HG02798 (cell line): ENCODE data around the gene PLCL1.

Source experiments
- ATAC-seq: cut with Tn5 transposase; IDR thresholded peaks from one replicate; pipeline ENCODE4 v1.9.1; 2021; ENCODE audit warnings: mild to moderate bottlenecking; ENCODE audit not compliant: unreplicated experiment, poor library complexity

Gene PLCL1

DNA sequence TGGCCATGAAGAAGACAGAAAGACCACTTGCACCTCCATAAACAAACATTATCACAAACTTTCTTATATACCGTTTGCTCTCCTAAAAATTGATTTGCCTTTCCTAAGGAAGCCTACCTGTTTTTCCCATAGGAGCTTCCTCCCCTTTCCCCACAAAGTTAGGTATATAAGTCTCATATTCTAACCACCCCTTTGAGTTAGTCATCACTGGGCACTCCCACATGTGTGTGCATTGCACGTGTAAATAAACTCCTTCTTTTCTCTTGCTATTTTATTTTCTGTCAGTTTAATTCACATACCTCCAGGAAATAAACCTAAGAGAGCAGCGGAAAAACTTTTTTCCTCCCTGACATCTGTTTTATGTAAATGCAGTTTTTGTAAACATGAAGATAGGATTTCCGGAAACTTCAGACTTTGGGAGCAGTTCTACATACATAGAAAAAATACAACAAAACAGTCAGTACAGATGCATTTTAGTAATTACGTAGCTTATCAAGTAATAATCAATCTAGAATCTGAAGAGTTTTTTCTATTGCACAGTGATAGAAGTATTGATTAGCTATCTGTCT is 46.6 kb downstream of the PLCL1 start:
- no peak for ATAC-seq

DNA sequence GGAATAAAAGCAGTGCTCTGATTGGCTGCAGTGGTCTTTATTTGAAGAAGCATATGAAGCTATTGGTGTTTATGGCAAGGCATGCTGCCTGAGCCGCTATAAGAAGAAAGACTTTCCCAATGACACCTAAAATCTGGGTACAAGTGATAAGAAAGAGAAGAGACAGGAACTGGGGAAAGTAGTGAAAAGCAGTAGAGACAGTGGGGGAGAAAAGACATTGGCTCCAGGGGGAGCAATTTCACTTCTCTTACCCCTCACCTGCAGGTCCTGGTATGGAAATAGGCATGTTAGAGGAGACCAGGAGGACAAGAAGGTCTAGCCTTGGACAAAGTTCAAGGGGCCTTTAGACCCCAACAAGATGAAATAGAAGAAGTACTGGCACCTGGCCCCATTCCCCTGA is 47.1 kb downstream of the PLCL1 start:
- no peak for ATAC-seq

DNA sequence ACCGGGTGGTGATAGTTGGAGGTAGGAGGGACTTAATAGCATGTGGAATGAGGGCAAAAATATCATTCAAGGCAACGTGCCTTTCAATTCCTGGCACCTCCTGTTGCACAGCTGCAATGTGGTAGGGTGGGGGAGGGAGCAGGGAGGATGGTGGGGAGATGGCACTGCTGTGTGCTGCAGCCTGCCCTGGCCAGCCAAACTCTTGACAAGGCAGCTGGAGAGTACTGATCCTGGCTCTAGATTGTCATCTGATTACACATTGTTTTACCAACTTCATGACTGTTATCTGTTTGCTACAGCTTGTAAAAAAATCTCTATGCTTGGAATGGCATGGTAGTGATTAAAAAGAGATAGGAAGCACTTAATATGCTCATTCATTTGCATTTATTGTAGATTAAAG is 47.7 kb downstream of the PLCL1 start:
- no peak for ATAC-seq

DNA sequence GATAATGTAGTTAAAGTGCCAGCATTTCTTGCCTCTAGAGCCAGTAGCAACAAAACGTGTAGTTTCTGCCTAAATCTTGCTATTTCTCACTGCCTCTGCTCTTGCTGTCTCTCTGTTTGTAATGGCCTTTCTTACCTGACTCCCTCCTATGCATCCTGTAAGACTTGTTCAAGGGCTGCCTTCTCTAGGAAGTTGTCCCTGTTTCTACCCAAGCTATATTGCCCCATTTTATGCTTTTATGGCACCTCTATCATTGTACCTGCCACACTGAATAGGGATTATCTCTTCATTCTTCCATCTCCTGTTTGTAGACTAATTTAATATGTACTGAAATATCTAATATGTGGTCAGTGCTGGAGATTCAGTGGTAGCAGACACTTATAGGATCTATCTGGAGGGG is 49.2 kb downstream of the PLCL1 start:
- ATAC-seq = no peak

DNA sequence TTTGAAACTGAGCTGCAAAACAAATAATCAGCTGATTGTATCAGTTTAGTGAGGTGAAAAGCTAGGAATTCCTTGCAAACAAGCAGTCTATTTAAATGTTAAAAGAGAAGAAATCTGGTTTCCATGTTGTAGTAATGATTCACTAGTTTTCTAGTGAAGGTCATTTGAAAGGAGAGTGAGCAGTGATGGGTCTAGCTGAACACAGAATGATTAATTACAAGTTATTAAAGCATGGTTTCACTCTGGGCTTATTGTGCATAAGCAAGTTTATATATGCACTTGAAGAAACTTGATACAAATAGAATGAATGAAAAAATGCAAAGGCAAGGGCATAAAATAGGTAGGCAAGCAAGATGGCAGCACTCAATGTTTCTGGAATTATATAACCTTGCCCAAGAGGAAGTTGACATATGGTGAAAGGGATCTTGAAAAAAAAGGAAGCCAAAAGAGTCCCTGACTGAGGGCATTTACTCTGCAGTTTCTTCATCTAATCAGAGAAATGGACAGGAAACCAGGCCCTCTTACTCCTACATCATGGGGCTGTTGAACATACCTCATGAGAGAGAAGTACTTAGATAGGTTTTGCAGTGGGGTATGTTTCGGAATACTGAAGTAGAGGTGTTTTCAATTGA is 53.2 kb downstream of the PLCL1 start:
- no peak for ATAC-seq

DNA sequence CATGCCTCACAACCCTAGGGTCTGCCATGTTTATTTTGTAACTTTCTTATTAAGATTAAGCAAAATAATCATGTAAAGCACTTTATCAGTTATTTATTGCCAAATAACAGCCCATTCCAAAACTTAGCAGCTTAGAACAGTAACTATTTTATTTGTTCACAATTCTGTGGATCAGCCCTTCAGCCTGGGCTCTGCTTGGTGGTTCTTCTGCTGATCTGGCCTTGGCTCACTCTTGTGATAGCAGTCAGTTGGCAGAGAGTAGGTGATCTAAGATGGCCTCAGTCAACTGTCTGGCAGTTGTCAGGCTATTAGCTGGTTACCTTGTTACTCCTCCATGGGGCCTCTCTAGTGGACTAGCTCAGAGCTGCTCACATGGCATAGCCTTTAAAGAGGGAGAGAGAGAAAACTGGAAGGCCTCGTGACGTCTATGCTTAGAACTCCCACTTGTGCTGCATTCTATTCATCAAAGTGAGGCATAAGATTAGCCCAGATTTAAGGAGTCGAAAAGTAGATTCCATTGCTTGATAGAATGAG is 54.3 kb downstream of the PLCL1 start:
- ATAC-seq = no peak

DNA sequence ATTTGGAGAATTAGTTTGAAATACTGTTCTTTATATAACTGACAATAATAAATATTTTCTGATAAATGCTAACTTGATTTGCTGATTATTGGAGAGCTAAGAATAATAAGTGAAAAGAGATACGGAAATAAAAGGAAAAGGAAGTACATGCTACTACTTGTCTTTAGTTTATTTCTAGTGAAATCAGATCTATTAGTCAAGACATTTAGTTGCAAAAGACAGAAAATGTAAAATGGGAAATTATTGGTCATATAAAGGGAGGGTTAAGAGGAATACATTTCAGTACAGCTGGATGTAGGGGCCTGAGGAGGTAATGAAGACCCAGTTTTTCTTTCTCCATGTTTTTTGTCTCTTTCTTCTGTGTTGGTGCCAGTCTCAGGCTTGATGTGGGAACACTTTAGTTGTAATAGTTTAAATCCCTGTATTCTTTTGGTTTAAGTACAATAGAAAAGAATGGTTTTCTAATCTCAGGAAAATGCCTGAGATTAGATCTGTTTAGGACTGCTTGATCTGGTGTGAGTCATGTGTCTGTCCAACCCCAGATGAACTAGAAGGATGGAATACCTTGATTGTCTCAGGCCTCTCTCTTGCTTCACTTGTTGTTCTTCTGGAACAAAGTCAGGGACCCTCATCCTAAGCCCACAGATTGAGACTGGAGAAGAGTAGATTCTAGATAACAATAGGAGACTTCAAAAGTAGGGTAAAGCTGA is 58.0 kb downstream of the PLCL1 start:
- ATAC-seq = no peak

DNA sequence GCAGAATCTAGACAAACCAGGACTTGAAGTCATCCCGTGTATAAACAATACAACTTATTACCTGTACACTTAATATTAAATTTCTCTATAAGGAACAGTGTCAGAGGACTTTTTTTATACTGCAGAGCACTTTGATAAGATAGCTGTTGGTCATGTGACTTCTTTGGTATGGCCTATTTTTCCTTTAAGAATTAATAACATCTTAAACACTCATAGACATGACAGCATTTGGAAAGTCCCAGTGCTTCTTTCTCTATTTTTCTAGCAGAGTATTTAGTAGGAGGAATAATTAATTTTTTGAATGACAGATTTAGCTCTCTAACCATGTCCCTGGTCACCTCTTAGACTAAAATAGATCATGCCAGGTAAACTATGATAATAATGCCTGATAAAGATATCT is 59.4 kb downstream of the PLCL1 start:
- no peak for ATAC-seq

DNA sequence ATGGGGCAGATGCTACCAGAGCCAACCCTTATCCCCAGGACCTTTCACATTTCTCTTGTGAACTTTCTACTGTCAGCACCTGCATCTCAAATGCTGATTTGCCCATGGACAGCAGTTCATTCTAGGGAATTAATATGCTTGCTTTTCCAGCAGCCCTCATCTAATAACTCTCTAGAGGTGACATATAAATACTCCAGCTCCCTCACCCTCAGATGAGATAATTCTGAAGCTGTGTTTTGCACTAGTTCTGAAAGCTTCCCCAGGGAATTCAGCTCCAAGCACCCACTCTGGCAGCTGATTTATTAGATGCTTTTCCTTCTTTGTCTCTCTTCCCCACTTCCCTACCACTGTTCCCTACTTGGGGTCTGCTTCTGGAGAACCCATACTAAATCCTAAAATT is 62.1 kb downstream of the PLCL1 start:
- ATAC-seq = no peak

DNA sequence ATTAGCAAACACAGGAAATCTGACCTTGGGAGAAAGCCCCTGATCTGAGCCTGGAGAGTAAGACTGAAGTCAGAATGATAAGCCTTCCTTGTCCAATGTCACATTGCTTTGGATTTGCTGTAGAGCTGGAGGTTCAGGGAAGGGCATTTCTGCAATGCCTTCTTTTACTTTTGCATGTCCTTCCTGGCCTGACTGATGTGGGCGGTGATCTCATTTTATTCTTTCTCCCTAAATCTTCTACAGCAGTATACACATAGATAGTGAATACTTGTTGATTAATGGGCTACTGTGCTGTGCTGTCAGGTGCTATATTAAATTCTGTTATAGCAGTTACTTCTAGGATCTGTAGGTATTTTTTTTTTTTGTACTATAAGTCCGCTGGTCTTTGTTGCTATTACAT is 62.6 kb downstream of the PLCL1 start:
- ATAC-seq = no peak

DNA sequence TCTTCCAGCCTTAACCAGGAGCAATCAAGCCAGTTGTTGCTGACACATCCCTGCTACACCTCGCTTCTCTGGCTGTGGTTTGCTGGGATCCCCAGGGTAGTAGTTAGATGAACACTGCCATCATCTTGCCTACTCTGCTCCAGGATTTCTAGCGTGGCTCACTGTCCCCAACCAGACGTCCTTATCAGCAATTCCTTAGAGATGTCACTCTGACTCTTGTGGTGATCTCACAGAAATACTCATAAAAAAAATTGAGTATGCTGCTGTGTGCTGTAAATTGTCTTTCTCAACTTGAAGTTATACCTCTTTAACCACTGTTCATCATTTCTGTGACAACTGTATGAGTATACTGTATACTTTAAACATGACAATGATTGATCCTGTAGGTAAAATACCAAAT is 63.2 kb downstream of the PLCL1 start:
- no peak for ATAC-seq

DNA sequence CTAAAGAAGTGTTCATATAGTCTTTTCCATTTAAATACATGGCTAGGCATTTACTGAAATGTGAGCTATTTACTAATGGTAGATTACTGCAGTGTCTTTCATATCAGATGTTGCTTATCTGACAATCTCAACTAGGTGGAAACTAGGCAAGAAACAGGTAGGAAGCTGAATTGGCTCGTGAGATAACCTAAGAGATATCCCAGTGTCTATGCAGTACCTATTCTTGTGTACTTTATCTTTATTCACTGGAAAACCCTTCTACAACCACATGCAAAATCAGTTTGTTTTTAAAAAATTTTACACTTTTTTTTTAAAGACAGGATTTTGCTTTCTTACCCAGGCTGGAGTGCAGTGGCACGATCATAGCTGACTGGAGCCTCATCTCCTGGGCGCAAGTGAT is 63.8 kb downstream of the PLCL1 start:
- ATAC-seq = no peak

DNA sequence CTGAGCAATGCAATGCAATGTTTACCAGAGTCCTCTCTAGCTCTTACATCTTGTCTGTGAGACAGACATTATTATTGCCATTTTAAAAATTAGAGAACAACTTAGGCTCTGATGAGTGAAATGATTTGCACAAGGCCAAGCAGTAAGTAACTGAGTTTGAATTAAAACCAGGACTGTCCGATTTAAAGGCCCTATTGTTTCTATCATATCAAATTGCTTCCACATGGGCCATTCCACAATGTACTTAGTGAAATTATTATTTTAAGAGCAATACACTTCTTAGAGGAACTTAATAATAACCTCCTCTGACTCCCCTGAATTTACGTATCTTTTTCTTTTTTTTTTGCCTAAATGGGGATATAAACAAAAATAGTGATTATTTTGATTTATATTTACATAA is 64.6 kb downstream of the PLCL1 start:
- ATAC-seq = no peak

DNA sequence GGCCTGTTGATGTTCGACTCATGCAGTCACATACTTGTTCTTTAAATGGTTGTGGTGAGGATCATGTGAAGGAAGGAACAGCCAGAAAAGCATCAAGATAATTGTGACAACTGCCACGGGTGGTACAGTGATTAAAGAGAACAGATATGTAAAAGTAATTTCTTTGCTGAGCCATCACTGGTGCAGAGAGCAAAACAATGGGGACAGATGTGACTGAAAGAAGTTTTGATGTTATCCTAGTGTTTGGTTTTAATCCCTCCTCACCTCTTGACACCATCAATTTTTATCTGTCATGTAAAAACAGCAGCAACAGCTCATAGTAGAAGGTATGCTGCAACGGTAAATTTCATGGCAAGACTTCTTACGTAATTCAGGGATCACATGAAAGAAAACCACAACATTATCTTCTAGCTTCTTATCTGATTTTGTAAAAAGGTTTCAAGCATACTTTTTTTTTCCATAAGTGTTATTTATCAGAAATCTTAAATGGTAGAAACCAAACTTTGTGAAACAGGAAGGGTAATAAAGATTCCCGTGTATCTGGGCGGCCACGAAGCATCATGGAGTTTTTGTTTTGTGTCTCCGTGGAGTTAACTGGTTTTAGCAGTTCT is 65.2 kb downstream of the PLCL1 start:
- no peak for ATAC-seq

DNA sequence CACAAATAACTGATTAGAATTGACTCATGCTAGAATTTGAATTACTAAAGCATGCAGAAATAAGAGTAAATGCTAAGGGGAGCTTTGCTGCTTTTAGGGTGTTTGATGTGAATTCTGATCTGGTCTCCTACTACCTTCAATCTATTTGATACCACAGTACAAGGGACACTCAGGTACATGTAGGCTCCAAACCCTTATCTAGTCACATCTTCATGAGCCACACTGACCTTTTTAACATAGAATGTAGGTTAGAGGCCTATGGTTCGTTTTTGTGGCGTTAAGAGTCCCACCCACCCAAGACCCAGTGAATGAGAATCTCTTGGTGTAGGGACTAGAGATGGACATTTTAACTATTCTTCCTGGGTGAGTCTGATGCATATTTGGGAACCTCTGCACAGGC is 65.7 kb downstream of the PLCL1 start:
- ATAC-seq = no peak

DNA sequence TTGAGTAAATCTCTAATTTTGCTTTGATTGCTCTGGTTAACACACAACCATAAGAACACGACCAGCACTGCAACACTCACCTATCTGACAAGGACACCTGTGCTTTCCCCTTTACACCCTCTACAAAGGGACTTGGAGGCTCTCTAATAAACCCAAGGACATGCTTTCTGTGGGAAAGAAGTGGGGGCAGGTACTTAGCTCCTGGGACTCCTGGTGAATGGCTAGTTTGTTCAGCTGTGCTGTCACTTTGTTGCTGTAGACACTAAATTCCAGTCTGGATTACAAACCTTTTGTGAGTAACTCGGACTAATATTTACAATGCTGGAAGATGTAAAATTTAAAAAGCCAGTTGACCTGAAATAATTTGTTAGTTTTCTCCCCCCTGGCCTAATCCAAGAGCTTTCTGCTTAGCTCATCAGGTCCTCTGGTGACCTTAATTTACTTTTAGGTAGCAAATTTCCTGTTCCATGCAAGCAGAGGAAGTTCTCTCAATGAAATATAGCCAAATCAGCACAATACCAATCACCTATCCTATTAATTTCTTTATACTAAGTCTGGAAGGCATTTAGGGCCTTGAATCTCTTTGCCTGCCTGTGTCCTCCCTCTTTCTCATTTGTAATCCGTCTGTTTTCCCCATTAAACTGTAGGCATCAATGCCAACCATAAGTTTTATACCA is 67.5 kb downstream of the PLCL1 start:
- ATAC-seq = no peak

DNA sequence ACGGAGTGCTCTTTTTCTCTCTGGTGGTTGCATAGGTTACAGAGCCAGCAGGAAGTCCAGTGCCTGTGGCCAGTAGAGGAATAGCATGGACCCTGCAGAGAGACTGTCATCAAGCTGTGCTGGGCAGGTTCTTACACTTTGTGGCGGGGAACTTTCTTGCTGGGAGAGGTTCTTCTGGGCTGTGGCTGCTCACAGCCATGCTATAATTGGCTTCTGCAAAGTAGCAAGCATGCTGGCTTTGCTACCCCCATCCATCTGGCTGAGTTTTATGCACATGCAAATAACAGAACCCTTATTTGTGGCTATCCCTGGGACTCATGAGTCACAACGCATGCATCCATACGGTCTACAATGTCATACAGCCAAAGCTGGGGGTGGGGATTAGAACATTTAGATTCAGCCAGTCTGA is 68.9 kb downstream of the PLCL1 start:
- no peak for ATAC-seq

DNA sequence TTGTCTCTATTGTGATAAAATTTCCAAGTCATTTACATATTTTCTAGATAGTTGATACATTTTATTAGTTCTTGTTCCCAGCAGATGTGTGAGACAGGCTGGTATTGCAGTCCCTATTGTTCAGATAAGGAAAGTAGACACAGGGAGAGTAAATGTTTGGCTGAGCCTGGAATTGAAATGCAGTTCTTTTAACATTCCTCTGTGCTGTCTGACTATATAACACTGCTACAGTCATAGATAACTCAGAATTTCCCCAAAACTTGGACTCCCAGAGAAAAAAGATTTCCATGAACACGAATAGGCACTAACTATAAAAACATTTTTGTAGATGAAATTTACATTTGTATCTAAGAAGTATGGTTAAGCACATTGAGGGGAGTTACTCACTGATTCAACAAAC is 71.4 kb downstream of the PLCL1 start:
- no peak for ATAC-seq

DNA sequence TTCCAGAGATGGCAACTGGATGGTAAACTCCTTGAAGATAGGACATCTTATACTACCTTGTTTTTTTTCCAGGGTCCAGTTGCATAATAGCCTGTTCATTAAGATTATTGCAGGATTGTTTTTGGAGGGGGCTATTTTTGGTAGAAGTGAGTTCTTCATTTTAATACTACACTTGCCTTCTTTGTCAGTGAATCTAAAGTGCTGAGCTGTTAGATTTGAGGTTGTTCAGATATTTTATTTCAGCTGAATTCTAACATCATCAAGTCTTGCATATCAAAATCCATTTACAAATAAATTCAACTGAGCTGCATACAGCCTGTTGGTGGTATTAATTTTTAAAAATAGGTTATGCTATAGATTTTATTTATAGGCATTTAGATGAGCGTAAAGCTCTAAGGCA is 72.1 kb downstream of the PLCL1 start:
- no peak for ATAC-seq

DNA sequence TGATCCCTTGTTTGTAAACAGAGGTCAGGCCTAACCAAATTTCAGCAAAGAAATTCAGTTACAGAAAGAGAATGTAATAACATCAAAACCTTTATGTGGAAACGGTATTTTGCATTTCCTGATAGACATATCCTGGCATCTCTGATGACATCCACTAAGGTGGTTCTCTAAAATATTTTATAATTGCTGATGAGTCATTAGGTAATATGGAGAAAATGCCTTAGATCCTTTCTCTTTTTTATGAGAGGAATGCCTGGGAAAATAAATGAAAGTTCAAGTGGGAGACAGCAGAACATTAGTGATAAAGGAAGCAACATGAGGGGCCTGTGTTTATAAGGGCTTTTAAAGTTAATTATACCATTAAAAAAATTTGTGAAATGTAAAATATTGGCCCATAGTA is 72.6 kb downstream of the PLCL1 start:
- ATAC-seq = no peak

DNA sequence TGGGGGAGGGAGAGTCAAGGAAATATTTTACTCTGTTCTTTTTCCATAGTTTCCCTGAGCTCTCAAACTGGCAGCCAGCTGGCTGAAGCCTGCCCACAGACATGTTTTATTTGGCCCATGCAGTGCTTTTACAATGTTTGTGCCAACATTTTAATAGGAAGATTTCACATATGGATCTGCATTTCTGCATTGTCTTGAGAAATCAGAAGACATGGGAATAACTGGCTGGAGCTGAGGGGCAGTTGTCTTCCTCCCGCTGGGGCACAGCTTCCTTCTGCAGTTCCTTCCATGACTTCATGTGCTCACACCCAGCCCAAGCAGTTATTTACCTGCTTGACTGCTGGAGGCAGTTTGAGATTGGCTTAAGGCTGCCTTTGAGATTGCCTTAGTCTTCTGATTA is 74.4 kb downstream of the PLCL1 start:
- ATAC-seq = no peak
